Measurements from ENCODE around the gene AMPD2. TPM values are rescaled to one million over a fixed set of nuclear protein-coding genes. Genes with fewer than 3 reads are reported as not detected.

Gene AMPD2
- total and polyA plus RNA-seq, 9 of the 15 experiments (the other 6 are each of a cell fraction or from before 2014, with no cell fraction given) = 2.0 to 77.7 (median 28.2) TPM

GRCh38 chr1:109655615-109656519 is 36.2 kb downstream of the AMPD2 start, which contains the start of gene GSTM4 (continued):
- TF ChIP-seq TBL1XR1 (IDR thresholded peaks at IDR 0.05; ENCODE audit: low read length in 2 of 2) = 0 out of 4 replicates have a peak, but pooled peaks of 1 of the 2 experiments have one; percentile 40
- TF ChIP-seq SMAD2 (IDR thresholded peaks at IDR 0.05; ENCODE audit: low read depth, low read length) = no peak
- TF ChIP-seq FOXP1 (CRISPR knock-in tag; IDR thresholded peaks at IDR 0.05) = no peak
- TF ChIP-seq CHD4 (IDR thresholded peaks at IDR 0.05; ENCODE audit: insufficient read depth, insufficient replicate concordance, low read depth, low read length, poor library complexity, severe bottlenecking) = no peak
- TF ChIP-seq, protein P1, sequence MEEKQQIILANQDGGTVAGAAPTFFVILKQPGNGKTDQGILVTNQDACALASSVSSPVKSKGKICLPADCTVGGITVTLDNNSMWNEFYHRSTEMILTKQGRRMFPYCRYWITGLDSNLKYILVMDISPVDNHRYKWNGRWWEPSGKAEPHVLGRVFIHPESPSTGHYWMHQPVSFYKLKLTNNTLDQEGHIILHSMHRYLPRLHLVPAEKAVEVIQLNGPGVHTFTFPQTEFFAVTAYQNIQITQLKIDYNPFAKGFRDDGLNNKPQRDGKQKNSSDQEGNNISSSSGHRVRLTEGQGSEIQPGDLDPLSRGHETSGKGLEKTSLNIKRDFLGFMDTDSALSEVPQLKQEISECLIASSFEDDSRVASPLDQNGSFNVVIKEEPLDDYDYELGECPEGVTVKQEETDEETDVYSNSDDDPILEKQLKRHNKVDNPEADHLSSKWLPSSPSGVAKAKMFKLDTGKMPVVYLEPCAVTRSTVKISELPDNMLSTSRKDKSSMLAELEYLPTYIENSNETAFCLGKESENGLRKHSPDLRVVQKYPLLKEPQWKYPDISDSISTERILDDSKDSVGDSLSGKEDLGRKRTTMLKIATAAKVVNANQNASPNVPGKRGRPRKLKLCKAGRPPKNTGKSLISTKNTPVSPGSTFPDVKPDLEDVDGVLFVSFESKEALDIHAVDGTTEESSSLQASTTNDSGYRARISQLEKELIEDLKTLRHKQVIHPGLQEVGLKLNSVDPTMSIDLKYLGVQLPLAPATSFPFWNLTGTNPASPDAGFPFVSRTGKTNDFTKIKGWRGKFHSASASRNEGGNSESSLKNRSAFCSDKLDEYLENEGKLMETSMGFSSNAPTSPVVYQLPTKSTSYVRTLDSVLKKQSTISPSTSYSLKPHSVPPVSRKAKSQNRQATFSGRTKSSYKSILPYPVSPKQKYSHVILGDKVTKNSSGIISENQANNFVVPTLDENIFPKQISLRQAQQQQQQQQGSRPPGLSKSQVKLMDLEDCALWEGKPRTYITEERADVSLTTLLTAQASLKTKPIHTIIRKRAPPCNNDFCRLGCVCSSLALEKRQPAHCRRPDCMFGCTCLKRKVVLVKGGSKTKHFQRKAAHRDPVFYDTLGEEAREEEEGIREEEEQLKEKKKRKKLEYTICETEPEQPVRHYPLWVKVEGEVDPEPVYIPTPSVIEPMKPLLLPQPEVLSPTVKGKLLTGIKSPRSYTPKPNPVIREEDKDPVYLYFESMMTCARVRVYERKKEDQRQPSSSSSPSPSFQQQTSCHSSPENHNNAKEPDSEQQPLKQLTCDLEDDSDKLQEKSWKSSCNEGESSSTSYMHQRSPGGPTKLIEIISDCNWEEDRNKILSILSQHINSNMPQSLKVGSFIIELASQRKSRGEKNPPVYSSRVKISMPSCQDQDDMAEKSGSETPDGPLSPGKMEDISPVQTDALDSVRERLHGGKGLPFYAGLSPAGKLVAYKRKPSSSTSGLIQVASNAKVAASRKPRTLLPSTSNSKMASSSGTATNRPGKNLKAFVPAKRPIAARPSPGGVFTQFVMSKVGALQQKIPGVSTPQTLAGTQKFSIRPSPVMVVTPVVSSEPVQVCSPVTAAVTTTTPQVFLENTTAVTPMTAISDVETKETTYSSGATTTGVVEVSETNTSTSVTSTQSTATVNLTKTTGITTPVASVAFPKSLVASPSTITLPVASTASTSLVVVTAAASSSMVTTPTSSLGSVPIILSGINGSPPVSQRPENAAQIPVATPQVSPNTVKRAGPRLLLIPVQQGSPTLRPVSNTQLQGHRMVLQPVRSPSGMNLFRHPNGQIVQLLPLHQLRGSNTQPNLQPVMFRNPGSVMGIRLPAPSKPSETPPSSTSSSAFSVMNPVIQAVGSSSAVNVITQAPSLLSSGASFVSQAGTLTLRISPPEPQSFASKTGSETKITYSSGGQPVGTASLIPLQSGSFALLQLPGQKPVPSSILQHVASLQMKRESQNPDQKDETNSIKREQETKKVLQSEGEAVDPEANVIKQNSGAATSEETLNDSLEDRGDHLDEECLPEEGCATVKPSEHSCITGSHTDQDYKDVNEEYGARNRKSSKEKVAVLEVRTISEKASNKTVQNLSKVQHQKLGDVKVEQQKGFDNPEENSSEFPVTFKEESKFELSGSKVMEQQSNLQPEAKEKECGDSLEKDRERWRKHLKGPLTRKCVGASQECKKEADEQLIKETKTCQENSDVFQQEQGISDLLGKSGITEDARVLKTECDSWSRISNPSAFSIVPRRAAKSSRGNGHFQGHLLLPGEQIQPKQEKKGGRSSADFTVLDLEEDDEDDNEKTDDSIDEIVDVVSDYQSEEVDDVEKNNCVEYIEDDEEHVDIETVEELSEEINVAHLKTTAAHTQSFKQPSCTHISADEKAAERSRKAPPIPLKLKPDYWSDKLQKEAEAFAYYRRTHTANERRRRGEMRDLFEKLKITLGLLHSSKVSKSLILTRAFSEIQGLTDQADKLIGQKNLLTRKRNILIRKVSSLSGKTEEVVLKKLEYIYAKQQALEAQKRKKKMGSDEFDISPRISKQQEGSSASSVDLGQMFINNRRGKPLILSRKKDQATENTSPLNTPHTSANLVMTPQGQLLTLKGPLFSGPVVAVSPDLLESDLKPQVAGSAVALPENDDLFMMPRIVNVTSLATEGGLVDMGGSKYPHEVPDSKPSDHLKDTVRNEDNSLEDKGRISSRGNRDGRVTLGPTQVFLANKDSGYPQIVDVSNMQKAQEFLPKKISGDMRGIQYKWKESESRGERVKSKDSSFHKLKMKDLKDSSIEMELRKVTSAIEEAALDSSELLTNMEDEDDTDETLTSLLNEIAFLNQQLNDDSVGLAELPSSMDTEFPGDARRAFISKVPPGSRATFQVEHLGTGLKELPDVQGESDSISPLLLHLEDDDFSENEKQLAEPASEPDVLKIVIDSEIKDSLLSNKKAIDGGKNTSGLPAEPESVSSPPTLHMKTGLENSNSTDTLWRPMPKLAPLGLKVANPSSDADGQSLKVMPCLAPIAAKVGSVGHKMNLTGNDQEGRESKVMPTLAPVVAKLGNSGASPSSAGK (IDR thresholded peaks at IDR 0.05) = peak; percentile 79
- peak; percentile 100 for TF ChIP-seq ESRRA (IDR thresholded peaks at IDR 0.05; ENCODE audit: borderline replicate concordance, low read depth)
- TF ChIP-seq ZNF146 (CRISPR knock-in tag; IDR thresholded peaks at IDR 0.05; ENCODE audit: unreplicated experiment) = no peak
- TF ChIP-seq NONO (IDR thresholded peaks at IDR 0.05; ENCODE audit: low read depth in 2 of 2, low read length in 1 of 2) = 0 out of 4 replicates have a peak, but pooled peaks of 1 of the 2 experiments have one; percentile 66
- peak; percentile 88 for TF ChIP-seq EP400 (IDR thresholded peaks at IDR 0.05)
- TF ChIP-seq ETS2 (tag; IDR thresholded peaks at IDR 0.05; ENCODE audit: borderline replicate concordance, poor library complexity, severe bottlenecking) = no peak
- no peak for TF ChIP-seq TAF9B (IDR thresholded peaks at IDR 0.05; ENCODE audit: partially characterized antibody)
- no peak for TF ChIP-seq ZNF274 (IDR thresholded peaks at IDR 0.05; ENCODE audit: borderline replicate concordance, low read depth, low read length)
- peak; percentile 98 for TF ChIP-seq MTA3 (IDR thresholded peaks at IDR 0.05; ENCODE audit: borderline replicate concordance)
- no peak for TF ChIP-seq ZC3H4 (CRISPR knock-in tag; IDR thresholded peaks at IDR 0.05; ENCODE audit: borderline replicate concordance)
- peak; percentile 58 for TF ChIP-seq POLR2AphosphoS5 (IDR thresholded peaks at IDR 0.05; ENCODE audit: control insufficient read depth, insufficient read depth, low read depth, low read length)
